Stimulated activated CD4-positive, alpha-beta T cell treated with anti-CD3 and anti-CD28 coated beads, Interleukin-1b, Interleukin-23, amount 100 ng/mL, for 24 hours (primary cell): ENCODE data around the gene NFIX.

Experiments
- DNase-seq, 4 experiments: peaks; one replicate each; pipeline ENCODE4 v3.0.0-alpha.2; 2020; ENCODE audit warnings: low read depth in 4 of 4, low spot score in 1 of 4

NFIX gene

GRCh38 chr19:13019332-13019731 is 24.1 kb downstream of the NFIX start:
- no peak for DNase-seq

- DNase-seq, result no peak
Measured at GRCh38 chr19:13020002-13020414, 24.7 kb downstream of the NFIX start.

GRCh38 chr19:13022111-13022858 is 27.0 kb downstream of the NFIX start:
- DNase-seq, result no peak

GRCh38 chr19:13022859-13023636 is 27.8 kb downstream of the NFIX start:
- DNase-seq, result no peak

GRCh38 chr19:13023656-13024055 is 28.4 kb downstream of the NFIX start:
- DNase-seq, result no peak

GRCh38 chr19:13024126-13024950 is 29.1 kb downstream of the NFIX start:
- no peak for DNase-seq

- DNase-seq, result no peak
Measured at GRCh38 chr19:13024951-13025697, 29.8 kb downstream of the NFIX start.

GRCh38 chr19:13025819-13026456 is 30.7 kb downstream of the NFIX start:
- no peak for DNase-seq

GRCh38 chr19:13026462-13027370 is 31.4 kb downstream of the NFIX start:
- DNase-seq, result no peak

- no peak for DNase-seq
Measured at GRCh38 chr19:13027557-13027956, 32.3 kb downstream of the NFIX start.

- no peak for DNase-seq
Measured at GRCh38 chr19:13028027-13028426, 32.8 kb downstream of the NFIX start.

GRCh38 chr19:13029301-13029880 is 34.1 kb downstream of the NFIX start:
- no peak for DNase-seq

GRCh38 chr19:13029893-13030292 is 34.6 kb downstream of the NFIX start:
- no peak for DNase-seq

GRCh38 chr19:13031917-13032623 is 36.8 kb downstream of the NFIX start:
- DNase-seq, result no peak

GRCh38 chr19:13032837-13033236 is 37.6 kb downstream of the NFIX start:
- DNase-seq, result no peak

GRCh38 chr19:13033244-13033643 is 38.0 kb downstream of the NFIX start:
- no peak for DNase-seq

- DNase-seq, result peak in 1 of 4 experiments; percentile 32
Measured at GRCh38 chr19:13033819-13034611, 38.7 kb downstream of the NFIX start.

- no peak for DNase-seq
Measured at GRCh38 chr19:13034636-13035035, 39.4 kb downstream of the NFIX start.
